ENCODE data around the gene AASDHPPT.

AASDHPPT gene

GRCh38 chr11:106086135-106086534 lies 8.7 kb downstream of the AASDHPPT start:
- DNase-seq (ENCODE audit: low read depth in 2 of 2) = no peak

GRCh38 chr11:106086850-106087249 lies 9.4 kb downstream of the AASDHPPT start:
- no peak for DNase-seq (ENCODE audit: low read depth in 2 of 2)

- DNase-seq (ENCODE audit: low read depth in 2 of 2) = peak in 1 of 2 donors; percentile 7
Measured at GRCh38 chr11:106087815-106088435, 10.5 kb downstream of the AASDHPPT start.

- no peak for DNase-seq (ENCODE audit: low read depth in 2 of 2)
Measured at GRCh38 chr11:106088896-106089295, 11.4 kb downstream of the AASDHPPT start.

- DNase-seq (ENCODE audit: low read depth in 2 of 2) = no peak
Measured at GRCh38 chr11:106091480-106092123, 14.1 kb downstream of the AASDHPPT start.

GRCh38 chr11:106092446-106092845 lies 15.0 kb downstream of the AASDHPPT start:
- no peak for DNase-seq (ENCODE audit: low read depth in 2 of 2)

GRCh38 chr11:106098893-106099553 lies 21.6 kb downstream of the AASDHPPT start:
- no peak for DNase-seq (ENCODE audit: low read depth in 2 of 2)

- no peak for DNase-seq (ENCODE audit: low read depth in 2 of 2)
Measured at GRCh38 chr11:106101370-106101769, 23.9 kb downstream of the AASDHPPT start.

- DNase-seq (ENCODE audit: low read depth in 2 of 2) = no peak
Measured at GRCh38 chr11:106101819-106102218, 24.4 kb downstream of the AASDHPPT start.

GRCh38 chr11:106105986-106106385 lies 28.5 kb downstream of the AASDHPPT start:
- DNase-seq (ENCODE audit: low read depth in 2 of 2) = no peak

- no peak for DNase-seq (ENCODE audit: low read depth in 2 of 2)
Measured at GRCh38 chr11:106121570-106122320, 44.3 kb downstream of the AASDHPPT start.

- DNase-seq (ENCODE audit: low read depth in 2 of 2) = no peak
Measured at GRCh38 chr11:106127604-106128003, 50.1 kb downstream of the AASDHPPT start.

GRCh38 chr11:106128740-106129139 lies 51.3 kb downstream of the AASDHPPT start:
- DNase-seq (ENCODE audit: low read depth in 2 of 2) = no peak

- no peak for DNase-seq (ENCODE audit: low read depth in 2 of 2)
Measured at GRCh38 chr11:106131998-106132397, 54.5 kb downstream of the AASDHPPT start.

- no peak for DNase-seq (ENCODE audit: low read depth in 2 of 2)
Measured at GRCh38 chr11:106132582-106133354, 55.3 kb downstream of the AASDHPPT start.

GRCh38 chr11:106133529-106133928 lies 56.1 kb downstream of the AASDHPPT start:
- no peak for DNase-seq (ENCODE audit: low read depth in 2 of 2)

- DNase-seq (ENCODE audit: low read depth in 2 of 2) = no peak
Measured at GRCh38 chr11:106137061-106137460, 59.6 kb downstream of the AASDHPPT start.

- DNase-seq (ENCODE audit: low read depth in 2 of 2) = no peak
Measured at GRCh38 chr11:106137758-106138157, 60.3 kb downstream of the AASDHPPT start.
